ENCODE data around the gene KIAA1217. TPM values are rescaled to one million over a fixed set of nuclear protein-coding genes. Genes with fewer than 3 reads are reported as not detected.

Gene KIAA1217
- polyA plus RNA-seq, 3 donors, result not detected

GRCh38 chr10:24545585-24545984 is 336.6 kb downstream of the KIAA1217 start:
- intact Hi-C loops (cut with micrococcal nuclease), result no loop called here
- no peak overlapping the region for H3K4me3 ChIP-seq (replicated peaks in 1 of 3; ENCODE audit: low read depth in 2 of 3, low read length in 3 of 3)
- no peak overlapping the region for H3K27ac Mint-ChIP-seq
- H3K4me2 ChIP-seq (replicated peaks; ENCODE audit: extremely low read depth, low read length, poor library complexity, severe bottlenecking), result no peak overlapping the region
- H3K27me3 ChIP-seq (ENCODE audit: control insufficient read depth in 2 of 2, insufficient read depth in 2 of 2, low read length in 2 of 2), result no peaks in the 10 kb centered on the region
- no peak overlapping the region for H3K27ac ChIP-seq (ENCODE audit: low read depth in 1 of 2, low read length in 2 of 2)
- H3K4me1 Mint-ChIP-seq, result no peaks in the 10 kb centered on the region
- no CpG with 5 or more reads among the region's 3 CpGs for WGBS (ENCODE audit: insufficient coverage)
- DNase-seq, result no peak
- TF ChIP-seq, protein P1, sequence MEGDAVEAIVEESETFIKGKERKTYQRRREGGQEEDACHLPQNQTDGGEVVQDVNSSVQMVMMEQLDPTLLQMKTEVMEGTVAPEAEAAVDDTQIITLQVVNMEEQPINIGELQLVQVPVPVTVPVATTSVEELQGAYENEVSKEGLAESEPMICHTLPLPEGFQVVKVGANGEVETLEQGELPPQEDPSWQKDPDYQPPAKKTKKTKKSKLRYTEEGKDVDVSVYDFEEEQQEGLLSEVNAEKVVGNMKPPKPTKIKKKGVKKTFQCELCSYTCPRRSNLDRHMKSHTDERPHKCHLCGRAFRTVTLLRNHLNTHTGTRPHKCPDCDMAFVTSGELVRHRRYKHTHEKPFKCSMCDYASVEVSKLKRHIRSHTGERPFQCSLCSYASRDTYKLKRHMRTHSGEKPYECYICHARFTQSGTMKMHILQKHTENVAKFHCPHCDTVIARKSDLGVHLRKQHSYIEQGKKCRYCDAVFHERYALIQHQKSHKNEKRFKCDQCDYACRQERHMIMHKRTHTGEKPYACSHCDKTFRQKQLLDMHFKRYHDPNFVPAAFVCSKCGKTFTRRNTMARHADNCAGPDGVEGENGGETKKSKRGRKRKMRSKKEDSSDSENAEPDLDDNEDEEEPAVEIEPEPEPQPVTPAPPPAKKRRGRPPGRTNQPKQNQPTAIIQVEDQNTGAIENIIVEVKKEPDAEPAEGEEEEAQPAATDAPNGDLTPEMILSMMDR (IDR thresholded peaks at IDR 0.05), result no peak
- H3K36me3 Mint-ChIP-seq, result no peaks in the 10 kb centered on the region
- no peaks in the 10 kb centered on the region for H3K9me3 ChIP-seq (replicated peaks in 1 of 2; ENCODE audit: control insufficient read depth in 1 of 2, insufficient read depth in 1 of 2, low read length in 2 of 2)
- no peaks in the 10 kb centered on the region for H4K20me1 ChIP-seq (ENCODE audit: insufficient read depth, low read length)
- no peaks in the 10 kb centered on the region for H3K79me2 ChIP-seq (ENCODE audit: insufficient read depth, low read length)
- no peak overlapping the region for H2AFZ ChIP-seq (ENCODE audit: insufficient read depth, low read depth, low read length, poor library complexity, severe bottlenecking)
- H3K4me1 ChIP-seq (ENCODE audit: control insufficient read depth in 1 of 2, insufficient read depth in 2 of 2, low read length in 2 of 2), result no peaks in the 10 kb centered on the region
- H3K9me3 Mint-ChIP-seq, result peaks cover 0 to 6% (median 2%) of the 10 kb centered on the region in 7 donors
- no peak overlapping the region for H3K9ac ChIP-seq (ENCODE audit: insufficient read depth, low read length, poor library complexity, severe bottlenecking)
- H3K36me3 ChIP-seq (replicated peaks in 1 of 2; ENCODE audit: control insufficient read depth in 1 of 2, insufficient read depth in 2 of 2, low read length in 2 of 2), result no peaks in the 10 kb centered on the region
- peaks cover 3 to 5% (median 3%) of the 10 kb centered on the region in 3 donors for H3K27me3 Mint-ChIP-seq (ENCODE audit: low read depth in 3 of 3)
- H3K4me3 Mint-ChIP-seq, result no peak overlapping the region

- WGBS (ENCODE audit: insufficient coverage), result 89% methylated on average over 9 of the region's 10 CpGs
- H3K9ac ChIP-seq (ENCODE audit: insufficient read depth, low read length, poor library complexity, severe bottlenecking), result no peak overlapping the region
- H3K4me2 ChIP-seq (replicated peaks; ENCODE audit: extremely low read depth, low read length, poor library complexity, severe bottlenecking), result no peak overlapping the region
- no peaks in the 10 kb centered on the region for H3K4me1 ChIP-seq (ENCODE audit: control insufficient read depth in 1 of 2, insufficient read depth in 2 of 2, low read length in 2 of 2)
- H3K9me3 ChIP-seq (replicated peaks in 1 of 2; ENCODE audit: control insufficient read depth in 1 of 2, insufficient read depth in 1 of 2, low read length in 2 of 2), result no peaks in the 10 kb centered on the region
- Mint-ChIP-seq H3K9me3 (peaks cover 0 to 4% (median 1%) of the 10 kb centered on the region in 7 donors), H3K27me3 (ENCODE audit: low read depth in 3 of 3) (peaks cover 3 to 4% (median 4%) of the 10 kb centered on the region in 3 donors), H3K36me3 (no peaks in the 10 kb centered on the region), H3K27ac (peak overlapping the region in 1 of 7 donors; percentile 3), H3K4me3 (no peak overlapping the region), H3K4me1 (no peaks in the 10 kb centered on the region)
- no peaks in the 10 kb centered on the region for H3K27me3 ChIP-seq (ENCODE audit: control insufficient read depth in 2 of 2, insufficient read depth in 2 of 2, low read length in 2 of 2)
- H3K27ac ChIP-seq (ENCODE audit: low read depth in 1 of 2, low read length in 2 of 2), result no peak overlapping the region
- TF ChIP-seq, protein P1 (IDR thresholded peaks at IDR 0.05), result no peak
- H3K36me3 ChIP-seq (replicated peaks in 1 of 2; ENCODE audit: control insufficient read depth in 1 of 2, insufficient read depth in 2 of 2, low read length in 2 of 2), result no peaks in the 10 kb centered on the region
- no peaks in the 10 kb centered on the region for H4K20me1 ChIP-seq (ENCODE audit: insufficient read depth, low read length)
- H3K79me2 ChIP-seq (ENCODE audit: insufficient read depth, low read length), result no peaks in the 10 kb centered on the region
- intact Hi-C loops (cut with micrococcal nuclease), result no loop called here
- no peak overlapping the region for H2AFZ ChIP-seq (ENCODE audit: insufficient read depth, low read depth, low read length, poor library complexity, severe bottlenecking)
- H3K4me3 ChIP-seq (replicated peaks in 1 of 3; ENCODE audit: low read depth in 2 of 3, low read length in 3 of 3), result no peak overlapping the region
- no peak for DNase-seq
Observed at GRCh38 chr10:24550680-24551079, 341.7 kb downstream of the KIAA1217 start.
